Ovary (tissue), 3 donors: ENCODE results near the gene CALML5.

ENCODE experiments used
- EP300 ChIP-seq: sonication (generic); formaldehyde crosslinking; IDR thresholded peaks from one replicate; pipeline ENCODE4 v1.6.1; 2017; ENCODE audit warnings: antibody characterized with exemption
- TF ChIP-seq, protein P1 (sequence below), 3 donors: fragments of 450-650 bp in 2 of 3; fragments of 200-600 bp in 1 of 3; IDR thresholded peaks; one replicate each; pipeline versions ENCODE4 v1.5.1 to v1.8.0; 2016 to 2022; ENCODE audit warnings: antibody characterized with exemption in 3 of 3, mild to moderate bottlenecking in 1 of 3
- donor health status: DM: no; HTN: no; CAD: no.

DNA sequence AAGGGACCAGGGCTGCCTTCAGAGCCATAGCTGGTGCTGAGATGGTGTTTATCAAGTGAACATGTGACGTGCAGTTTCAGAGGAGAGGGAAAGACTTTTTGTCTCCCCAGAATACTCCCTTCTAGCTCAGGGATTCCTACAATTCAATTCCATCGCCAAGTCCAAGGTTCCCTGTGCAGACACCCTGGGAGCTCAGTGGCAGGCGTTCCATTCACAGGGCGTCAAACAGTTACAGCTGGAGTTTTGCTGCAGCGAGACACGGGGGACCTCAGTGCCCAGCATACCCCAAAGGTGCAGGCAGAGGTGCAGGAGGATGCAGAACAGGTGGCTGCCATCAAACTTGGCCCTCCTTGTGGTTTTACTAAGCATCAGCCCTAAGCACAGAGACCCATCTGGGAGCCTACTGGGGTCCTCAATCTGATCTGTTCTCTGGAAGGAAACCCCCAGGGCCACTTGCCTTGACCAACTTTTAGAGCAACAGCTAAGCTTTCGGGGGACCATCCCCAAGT lies 846 bp upstream of the CALML5 start:
- TF ChIP-seq EP300, result no peak
- TF ChIP-seq, protein P1, sequence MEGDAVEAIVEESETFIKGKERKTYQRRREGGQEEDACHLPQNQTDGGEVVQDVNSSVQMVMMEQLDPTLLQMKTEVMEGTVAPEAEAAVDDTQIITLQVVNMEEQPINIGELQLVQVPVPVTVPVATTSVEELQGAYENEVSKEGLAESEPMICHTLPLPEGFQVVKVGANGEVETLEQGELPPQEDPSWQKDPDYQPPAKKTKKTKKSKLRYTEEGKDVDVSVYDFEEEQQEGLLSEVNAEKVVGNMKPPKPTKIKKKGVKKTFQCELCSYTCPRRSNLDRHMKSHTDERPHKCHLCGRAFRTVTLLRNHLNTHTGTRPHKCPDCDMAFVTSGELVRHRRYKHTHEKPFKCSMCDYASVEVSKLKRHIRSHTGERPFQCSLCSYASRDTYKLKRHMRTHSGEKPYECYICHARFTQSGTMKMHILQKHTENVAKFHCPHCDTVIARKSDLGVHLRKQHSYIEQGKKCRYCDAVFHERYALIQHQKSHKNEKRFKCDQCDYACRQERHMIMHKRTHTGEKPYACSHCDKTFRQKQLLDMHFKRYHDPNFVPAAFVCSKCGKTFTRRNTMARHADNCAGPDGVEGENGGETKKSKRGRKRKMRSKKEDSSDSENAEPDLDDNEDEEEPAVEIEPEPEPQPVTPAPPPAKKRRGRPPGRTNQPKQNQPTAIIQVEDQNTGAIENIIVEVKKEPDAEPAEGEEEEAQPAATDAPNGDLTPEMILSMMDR (IDR thresholded peaks at IDR 0.05), result no peak
